K562 (cell line): Measurements from ENCODE around the gene DDX54. TPM values are rescaled to one million over a fixed set of nuclear protein-coding genes. Genes with fewer than 3 reads are reported as not detected.
A peak's percentile ranks its signal among the peaks of the same experiment; 100 is the strongest.

Source experiments
- C11orf30 ChIP-seq: fragments of 450-650 bp; IDR thresholded peaks from 2 replicates; pipeline ENCODE4 v1.6.1; 2016; ENCODE audit warnings: low read depth, mild to moderate bottlenecking
- CREM ChIP-seq: IDR thresholded peaks from 2 replicates; pipeline ENCODE4 v1.6.1; 2014; ENCODE audit warnings: antibody characterized with exemption, low read depth
- DACH1 ChIP-seq: fragments of 450-650 bp; IDR thresholded peaks from 2 replicates; pipeline ENCODE4 v1.6.1; 2018; ENCODE audit not compliant: partially characterized antibody
- HDAC6 ChIP-seq: IDR thresholded peaks from 2 replicates; pipeline ENCODE4 v1.6.1; 2012; ENCODE audit warnings: low read depth, mild to moderate bottlenecking, control low read depth, inconsistent platforms, low read length, moderate library complexity
- MAZ ChIP-seq, 2 experiments: fragments of 450-650 bp in 1 of 2; sonication (generic) in 1 of 2; formaldehyde crosslinking; IDR thresholded peaks in 1 of 2; conservative IDR thresholded peaks in 1 of 2; 2 replicates each; pipeline versions ENCODE4 v1.4.0 to v1.5.0; 2020; ENCODE audit warnings: mild to moderate bottlenecking in 1 of 2, missing genetic modification reagents in 1 of 2
- NR2C2 ChIP-seq, 2 experiments: fragments of 200-800 bp in 1 of 2; sonication (Bioruptor generic) in 1 of 2; sonication (generic) in 1 of 2; formaldehyde crosslinking in 1 of 2; IDR thresholded peaks; 2 replicates each; pipeline versions ENCODE4 v1.6.1 to v1.8.0; 2016 to 2022; ENCODE audit warnings: mild to moderate bottlenecking in 1 of 2, missing compliant biosample characterization in 1 of 2, missing genetic modification characterization in 1 of 2, missing genetic modification reagents in 1 of 2
- RBM25 ChIP-seq: fragments of 200-400 bp; formaldehyde crosslinking; IDR thresholded peaks from 2 replicates; pipeline ENCODE4 v1.6.1; 2018; ENCODE audit warnings: low read length, low read depth, moderate library complexity; ENCODE audit not compliant: severe bottlenecking
- SAFB2 ChIP-seq: fragments of 200-400 bp; formaldehyde crosslinking; IDR thresholded peaks from 2 replicates; pipeline ENCODE4 v1.6.1; 2018; ENCODE audit warnings: borderline replicate concordance, low read length, low read depth, moderate library complexity; ENCODE audit not compliant: severe bottlenecking
- TCF7L2 ChIP-seq: fragments of 150-350 bp; IDR thresholded peaks from 2 replicates; pipeline ENCODE4 v1.6.1; 2016; ENCODE audit warnings: low read depth, mild to moderate bottlenecking, low read length, moderate library complexity
- U2AF2 ChIP-seq: fragments of 200-400 bp; formaldehyde crosslinking; optimal IDR thresholded peaks from 2 replicates; pipeline ENCODE3; 2017; ENCODE audit warnings: low read depth, mild to moderate bottlenecking, low read length
- ZNF668 ChIP-seq: fragments of 250-450 bp; sonication (Bioruptor Pico); IDR thresholded peaks from 2 replicates; pipeline ENCODE4 v1.8.0; 2022; ENCODE audit warnings: mild to moderate bottlenecking, inconsistent platforms
- ZSCAN29 ChIP-seq: fragments of 450-650 bp; IDR thresholded peaks from 2 replicates; pipeline ENCODE4 v1.6.1; 2017
- ZZZ3 ChIP-seq: fragments of 450-650 bp; IDR thresholded peaks from 2 replicates; pipeline ENCODE4 v1.6.1; 2016; ENCODE audit warnings: antibody characterized with exemption, mild to moderate bottlenecking, moderate library complexity
- polyA plus RNA-seq, 8 experiments: library from polyadenylated mRNA; depleted of rRNA in 4 of 8; stranded (reverse) in 5 of 8; unstranded in 3 of 8; fragments of >200 nt; fragmentation: Nextera tagmentation in 2 of 8; fragmentation: Illumina TruSeq in 1 of 8; extraction: Ambion mirVana in 2 of 8; extraction: Trizol in 1 of 8; gene quantifications; 2 replicates each; pipeline versions ENCODE4 v1.2.1 to v1.2.3, GENCODE V29; 2011 to 2014; ENCODE audit warnings: inconsistent platforms in 1 of 8, missing spikeins in 1 of 8
- total RNA-seq, 7 experiments: library from RNA; depleted of rRNA in 6 of 7; stranded (reverse); fragments of >200 nt in 6 of 7; fragmentation: Illumina TruSeq in 2 of 7; extraction: Trizol in 2 of 7; gene quantifications; 2 replicates each; pipeline versions ENCODE4 v1.2.1 to v1.2.3, GENCODE V29; 2011 to 2021; ENCODE audit warnings: low replicate concordance in 1 of 7
- TF ChIP-seq, protein P1 (sequence below): fragments of 450-650 bp; IDR thresholded peaks from 2 replicates; pipeline ENCODE4 v1.6.1; 2016; ENCODE audit warnings: borderline replicate concordance
- TF ChIP-seq, protein P2 (sequence below): fragments of 250-450 bp; sonication (Bioruptor Pico); IDR thresholded peaks from 2 replicates; pipeline ENCODE4 v1.5.0; 2020; ENCODE audit warnings: mild to moderate bottlenecking
- TF ChIP-seq, protein P3 (sequence below), 2 experiments: fragments of 450-650 bp; IDR thresholded peaks; 2 replicates each; pipeline ENCODE4 v1.6.1; 2018; ENCODE audit warnings: mild to moderate bottlenecking in 2 of 2, low read depth in 1 of 2; ENCODE audit not compliant: partially characterized antibody in 2 of 2
- TF ChIP-seq, protein P4 (sequence below): sonication (generic); formaldehyde crosslinking; IDR thresholded peaks from 2 replicates; pipeline ENCODE4 v1.8.0; 2022; ENCODE audit warnings: mild to moderate bottlenecking, missing genetic modification reagents

The DDX54 gene
- total and polyA plus RNA-seq, 9 of the 15 experiments (the other 6 are each of a cell fraction or from before 2014, with no cell fraction given): 1.4 to 135 (median 51.4) TPM

DNA sequence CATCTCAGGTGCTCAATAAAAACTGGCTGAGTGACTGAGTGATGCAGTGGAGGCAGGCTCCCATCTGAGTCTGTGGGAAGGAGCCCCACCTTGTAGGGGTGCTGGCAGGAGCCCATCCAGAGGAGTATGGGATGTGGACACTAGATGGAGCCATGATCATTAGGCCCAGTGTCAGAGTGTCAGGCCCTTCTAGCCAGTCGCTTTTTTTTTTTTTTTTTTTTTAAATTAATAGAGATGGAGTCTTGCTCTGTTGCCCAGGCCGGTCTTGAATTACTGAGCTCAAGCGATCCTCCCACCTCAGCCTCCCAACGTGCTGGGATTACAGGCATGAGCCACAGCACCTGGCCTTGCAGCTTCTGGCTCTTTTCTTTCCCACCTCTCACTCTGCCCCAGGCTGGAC is 11.7 kb upstream of the DDX54 start (continued):
- TF ChIP-seq, protein P1, sequence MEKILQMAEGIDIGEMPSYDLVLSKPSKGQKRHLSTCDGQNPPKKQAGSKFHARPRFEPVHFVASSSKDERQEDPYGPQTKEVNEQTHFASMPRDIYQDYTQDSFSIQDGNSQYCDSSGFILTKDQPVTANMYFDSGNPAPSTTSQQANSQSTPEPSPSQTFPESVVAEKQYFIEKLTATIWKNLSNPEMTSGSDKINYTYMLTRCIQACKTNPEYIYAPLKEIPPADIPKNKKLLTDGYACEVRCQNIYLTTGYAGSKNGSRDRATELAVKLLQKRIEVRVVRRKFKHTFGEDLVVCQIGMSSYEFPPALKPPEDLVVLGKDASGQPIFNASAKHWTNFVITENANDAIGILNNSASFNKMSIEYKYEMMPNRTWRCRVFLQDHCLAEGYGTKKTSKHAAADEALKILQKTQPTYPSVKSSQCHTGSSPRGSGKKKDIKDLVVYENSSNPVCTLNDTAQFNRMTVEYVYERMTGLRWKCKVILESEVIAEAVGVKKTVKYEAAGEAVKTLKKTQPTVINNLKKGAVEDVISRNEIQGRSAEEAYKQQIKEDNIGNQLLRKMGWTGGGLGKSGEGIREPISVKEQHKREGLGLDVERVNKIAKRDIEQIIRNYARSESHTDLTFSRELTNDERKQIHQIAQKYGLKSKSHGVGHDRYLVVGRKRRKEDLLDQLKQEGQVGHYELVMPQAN: no peak
- TF ChIP-seq, protein P2, sequence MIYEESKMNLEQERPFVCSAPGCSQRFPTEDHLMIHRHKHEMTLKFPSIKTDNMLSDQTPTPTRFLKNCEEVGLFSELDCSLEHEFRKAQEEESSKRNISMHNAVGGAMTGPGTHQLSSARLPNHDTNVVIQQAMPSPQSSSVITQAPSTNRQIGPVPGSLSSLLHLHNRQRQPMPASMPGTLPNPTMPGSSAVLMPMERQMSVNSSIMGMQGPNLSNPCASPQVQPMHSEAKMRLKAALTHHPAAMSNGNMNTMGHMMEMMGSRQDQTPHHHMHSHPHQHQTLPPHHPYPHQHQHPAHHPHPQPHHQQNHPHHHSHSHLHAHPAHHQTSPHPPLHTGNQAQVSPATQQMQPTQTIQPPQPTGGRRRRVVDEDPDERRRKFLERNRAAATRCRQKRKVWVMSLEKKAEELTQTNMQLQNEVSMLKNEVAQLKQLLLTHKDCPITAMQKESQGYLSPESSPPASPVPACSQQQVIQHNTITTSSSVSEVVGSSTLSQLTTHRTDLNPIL (CRISPR knock-in tag): no peak
- TF ChIP-seq, protein P3, sequence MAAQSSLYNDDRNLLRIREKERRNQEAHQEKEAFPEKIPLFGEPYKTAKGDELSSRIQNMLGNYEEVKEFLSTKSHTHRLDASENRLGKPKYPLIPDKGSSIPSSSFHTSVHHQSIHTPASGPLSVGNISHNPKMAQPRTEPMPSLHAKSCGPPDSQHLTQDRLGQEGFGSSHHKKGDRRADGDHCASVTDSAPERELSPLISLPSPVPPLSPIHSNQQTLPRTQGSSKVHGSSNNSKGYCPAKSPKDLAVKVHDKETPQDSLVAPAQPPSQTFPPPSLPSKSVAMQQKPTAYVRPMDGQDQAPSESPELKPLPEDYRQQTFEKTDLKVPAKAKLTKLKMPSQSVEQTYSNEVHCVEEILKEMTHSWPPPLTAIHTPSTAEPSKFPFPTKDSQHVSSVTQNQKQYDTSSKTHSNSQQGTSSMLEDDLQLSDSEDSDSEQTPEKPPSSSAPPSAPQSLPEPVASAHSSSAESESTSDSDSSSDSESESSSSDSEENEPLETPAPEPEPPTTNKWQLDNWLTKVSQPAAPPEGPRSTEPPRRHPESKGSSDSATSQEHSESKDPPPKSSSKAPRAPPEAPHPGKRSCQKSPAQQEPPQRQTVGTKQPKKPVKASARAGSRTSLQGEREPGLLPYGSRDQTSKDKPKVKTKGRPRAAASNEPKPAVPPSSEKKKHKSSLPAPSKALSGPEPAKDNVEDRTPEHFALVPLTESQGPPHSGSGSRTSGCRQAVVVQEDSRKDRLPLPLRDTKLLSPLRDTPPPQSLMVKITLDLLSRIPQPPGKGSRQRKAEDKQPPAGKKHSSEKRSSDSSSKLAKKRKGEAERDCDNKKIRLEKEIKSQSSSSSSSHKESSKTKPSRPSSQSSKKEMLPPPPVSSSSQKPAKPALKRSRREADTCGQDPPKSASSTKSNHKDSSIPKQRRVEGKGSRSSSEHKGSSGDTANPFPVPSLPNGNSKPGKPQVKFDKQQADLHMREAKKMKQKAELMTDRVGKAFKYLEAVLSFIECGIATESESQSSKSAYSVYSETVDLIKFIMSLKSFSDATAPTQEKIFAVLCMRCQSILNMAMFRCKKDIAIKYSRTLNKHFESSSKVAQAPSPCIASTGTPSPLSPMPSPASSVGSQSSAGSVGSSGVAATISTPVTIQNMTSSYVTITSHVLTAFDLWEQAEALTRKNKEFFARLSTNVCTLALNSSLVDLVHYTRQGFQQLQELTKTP (IDR thresholded peaks at IDR 0.05; ENCODE audit: low read depth in 1 of 2, partially characterized antibody in 2 of 2): peak in 1 of 2 experiments; percentile 26
- TF ChIP-seq, protein P4, sequence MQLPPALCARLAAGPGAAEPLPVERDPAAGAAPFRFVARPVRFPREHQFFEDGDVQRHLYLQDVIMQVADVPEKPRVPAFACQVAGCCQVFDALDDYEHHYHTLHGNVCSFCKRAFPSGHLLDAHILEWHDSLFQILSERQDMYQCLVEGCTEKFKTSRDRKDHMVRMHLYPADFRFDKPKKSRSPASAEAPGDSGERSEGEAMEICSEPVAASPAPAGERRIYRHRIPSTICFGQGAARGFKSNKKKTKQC (CRISPR knock-in tag): 0 out of 2 replicates have a peak, but pooled peaks have one; percentile 41
- no peak for TF ChIP-seq SAFB2
- TF ChIP-seq CREM: peak; percentile 47; the same call in 1 of the 2 replicates
- no peak for TF ChIP-seq DACH1
- TF ChIP-seq MAZ (CRISPR knock-in tag; conservative IDR thresholded peaks at IDR 0.05 in 1 of 2, IDR thresholded peaks at IDR 0.05 in 1 of 2): peak in 1 of 2 experiments; percentile 27; a peak in 1 of 4 replicates
- TF ChIP-seq U2AF2: no peak
- no peak for TF ChIP-seq TCF7L2
- no peak for TF ChIP-seq ZZZ3
- no peak for TF ChIP-seq ZNF668
- TF ChIP-seq ZSCAN29: no peak
- no peak for TF ChIP-seq NR2C2 (CRISPR knock-in tag; IDR thresholded peaks at IDR 0.05)
- no peak for TF ChIP-seq NR2C2 (tag; IDR thresholded peaks at IDR 0.05)
- TF ChIP-seq HDAC6: no peak
- no peak for TF ChIP-seq C11orf30
- no peak for TF ChIP-seq RBM25
